ENCODE results near the gene CBX2.

Gene CBX2

DNA sequence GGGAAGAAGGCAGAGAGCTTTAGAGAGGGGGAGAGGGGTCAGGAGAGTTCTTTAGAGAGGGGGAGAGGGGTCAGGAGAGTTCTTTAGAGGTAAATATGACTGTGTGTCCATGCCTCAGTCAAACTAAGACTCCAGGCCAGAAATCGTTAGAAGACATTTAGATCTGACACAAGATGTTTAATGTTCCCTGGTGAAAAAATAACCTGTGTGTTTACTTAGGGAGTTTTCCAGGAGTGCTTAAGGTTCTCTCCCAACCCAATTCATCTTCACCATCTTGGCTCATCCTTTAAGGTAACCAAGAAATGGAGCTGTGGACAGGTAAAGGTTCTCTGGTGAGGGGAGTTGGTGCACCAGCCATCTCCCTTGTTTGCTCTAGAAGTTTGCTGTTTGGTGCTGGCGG lies 51.5 kb downstream of the CBX2 start:
- no peak for DNase-seq (ENCODE audit: low spot score)

- DNase-seq (ENCODE audit: low spot score), result no peak
Observed at GRCh38 chr17:79830303-79830702, 52.4 kb downstream of the CBX2 start.

DNA sequence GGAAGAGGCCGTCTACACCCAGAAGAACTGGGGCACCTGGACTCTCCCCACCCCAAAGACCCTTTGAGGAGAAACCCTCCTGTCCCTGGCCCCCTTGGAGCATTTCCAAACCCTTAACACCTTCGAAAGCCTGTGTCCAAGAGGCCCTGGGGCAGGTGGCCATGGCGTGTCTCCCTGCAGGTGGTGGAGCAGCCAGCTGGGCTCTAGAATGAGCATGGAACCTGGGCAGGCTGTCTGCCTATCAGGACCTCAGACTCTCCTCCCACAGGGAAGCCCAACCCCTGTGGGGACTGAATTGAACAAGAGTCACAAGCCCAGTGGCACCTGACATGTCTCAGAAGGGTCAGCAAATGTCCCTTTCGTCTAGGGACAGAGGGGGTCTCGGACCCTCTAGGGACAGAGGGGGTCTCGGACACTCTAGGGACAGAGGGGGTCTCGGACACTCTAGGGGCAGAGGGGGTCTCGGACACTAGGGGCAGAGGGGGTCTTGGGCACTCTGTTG lies 52.9 kb downstream of the CBX2 start:
- no peak for DNase-seq (ENCODE audit: low spot score)

DNA sequence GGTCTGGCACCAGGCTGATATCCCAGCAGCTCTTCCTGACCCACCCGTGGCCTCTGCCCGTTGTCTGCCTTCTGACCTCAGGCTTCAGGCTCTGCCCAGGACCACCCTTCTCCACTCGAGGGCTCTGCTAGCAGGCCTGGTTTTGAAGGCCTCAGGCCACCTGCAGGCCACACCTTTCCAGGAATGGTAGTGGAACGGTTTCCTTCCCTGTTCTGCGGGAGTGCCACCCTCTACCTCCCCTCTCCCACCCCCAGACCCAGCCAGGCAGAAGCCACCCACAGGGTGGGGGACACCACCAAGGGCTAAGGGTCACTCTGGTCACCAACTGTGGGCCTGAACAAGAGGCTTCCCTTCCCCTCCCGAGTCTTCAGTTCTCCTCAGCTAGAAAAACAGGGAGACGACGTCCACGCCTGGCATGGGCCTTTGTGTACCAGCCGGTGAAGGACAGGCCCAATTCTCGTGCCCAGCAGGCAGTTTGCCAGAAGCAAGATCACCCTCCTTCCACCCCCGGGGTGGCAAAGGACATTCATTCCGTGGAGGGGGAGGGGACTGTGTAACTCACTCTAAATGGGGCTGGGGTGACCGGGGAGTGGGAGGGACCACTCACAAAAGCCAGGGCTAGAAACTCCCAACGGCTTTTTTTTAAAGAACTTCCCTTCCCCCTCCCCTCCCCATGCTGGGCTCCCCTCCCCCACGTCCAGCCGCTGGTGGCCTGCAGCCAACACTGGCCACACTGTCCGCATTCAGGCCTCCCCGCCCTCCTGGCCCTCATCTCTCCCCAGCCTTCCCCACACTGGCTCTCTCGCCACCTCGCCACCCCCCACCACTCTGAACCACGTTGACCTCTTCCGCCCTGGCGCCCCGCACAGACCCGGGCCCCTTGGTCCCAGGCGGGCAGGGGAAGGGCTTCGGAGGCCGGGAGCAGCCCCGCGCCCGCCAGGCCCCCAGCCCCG lies 53.6 kb downstream of the CBX2 start:
- DNase-seq (ENCODE audit: low spot score), result no peak

- DNase-seq (ENCODE audit: low spot score), result no peak
Observed at GRCh38 chr17:79832218-79833109, 54.5 kb downstream of the CBX2 start.

DNA sequence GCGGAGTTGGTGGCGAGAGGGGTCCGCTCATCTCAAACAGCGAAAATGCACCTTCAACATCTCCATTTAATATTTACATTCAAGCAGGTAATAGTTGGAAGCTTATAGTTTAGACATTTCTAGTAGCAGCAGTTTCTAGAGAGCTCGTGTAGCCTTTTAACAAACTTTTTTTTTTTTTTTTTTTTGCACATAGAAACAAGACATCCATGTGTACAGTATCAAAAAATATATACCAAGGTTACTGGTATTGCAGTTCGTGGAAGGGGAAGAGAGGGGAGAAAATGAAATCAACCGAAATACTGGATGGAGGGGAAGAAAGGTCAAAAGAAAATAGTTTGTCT lies 55.1 kb downstream of the CBX2 start:
- DNase-seq (ENCODE audit: low spot score), result no peak

DNA sequence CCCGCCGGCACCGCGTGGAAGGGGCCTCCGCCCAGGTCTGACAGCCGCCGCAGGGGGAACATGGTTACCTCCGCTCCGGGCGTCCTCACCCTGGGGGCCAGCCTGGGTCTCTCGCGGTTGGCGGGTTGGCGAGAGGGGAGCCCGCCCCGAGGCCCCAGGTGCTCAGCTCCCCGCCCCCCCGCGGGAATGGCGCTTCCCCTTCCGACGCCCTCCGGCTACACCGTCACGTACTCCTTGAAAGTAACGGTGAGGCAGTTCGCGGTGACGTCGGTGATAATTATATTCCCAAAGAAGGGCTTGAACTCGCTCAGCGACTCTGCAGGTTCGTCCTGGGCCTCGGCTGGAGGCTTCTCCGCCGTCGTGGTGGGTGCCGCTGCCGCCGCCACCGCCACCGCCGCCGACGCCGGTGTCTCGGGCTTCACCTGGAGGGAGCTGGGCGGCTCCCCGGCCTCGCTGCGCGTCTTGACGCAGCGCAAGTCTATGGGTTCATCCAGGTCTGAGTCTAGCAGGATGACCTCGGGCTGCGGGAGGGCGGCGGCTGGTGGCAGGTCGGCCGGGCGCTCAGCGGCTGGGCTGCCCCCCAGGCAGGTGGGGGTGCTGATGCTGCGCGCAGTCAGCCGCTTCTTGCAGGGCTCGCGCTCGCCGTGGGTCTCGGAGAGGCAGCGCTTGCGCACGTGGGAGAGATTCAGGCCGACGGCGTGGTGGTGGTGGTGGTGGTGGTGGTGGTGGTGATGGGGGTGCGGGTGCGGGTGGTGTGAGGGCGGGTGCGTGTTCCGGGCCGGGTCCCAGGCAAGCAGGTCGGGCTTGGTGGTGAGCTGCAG lies 56.0 kb downstream of the CBX2 start:
- DNase-seq (ENCODE audit: low spot score), result no peak

DNA sequence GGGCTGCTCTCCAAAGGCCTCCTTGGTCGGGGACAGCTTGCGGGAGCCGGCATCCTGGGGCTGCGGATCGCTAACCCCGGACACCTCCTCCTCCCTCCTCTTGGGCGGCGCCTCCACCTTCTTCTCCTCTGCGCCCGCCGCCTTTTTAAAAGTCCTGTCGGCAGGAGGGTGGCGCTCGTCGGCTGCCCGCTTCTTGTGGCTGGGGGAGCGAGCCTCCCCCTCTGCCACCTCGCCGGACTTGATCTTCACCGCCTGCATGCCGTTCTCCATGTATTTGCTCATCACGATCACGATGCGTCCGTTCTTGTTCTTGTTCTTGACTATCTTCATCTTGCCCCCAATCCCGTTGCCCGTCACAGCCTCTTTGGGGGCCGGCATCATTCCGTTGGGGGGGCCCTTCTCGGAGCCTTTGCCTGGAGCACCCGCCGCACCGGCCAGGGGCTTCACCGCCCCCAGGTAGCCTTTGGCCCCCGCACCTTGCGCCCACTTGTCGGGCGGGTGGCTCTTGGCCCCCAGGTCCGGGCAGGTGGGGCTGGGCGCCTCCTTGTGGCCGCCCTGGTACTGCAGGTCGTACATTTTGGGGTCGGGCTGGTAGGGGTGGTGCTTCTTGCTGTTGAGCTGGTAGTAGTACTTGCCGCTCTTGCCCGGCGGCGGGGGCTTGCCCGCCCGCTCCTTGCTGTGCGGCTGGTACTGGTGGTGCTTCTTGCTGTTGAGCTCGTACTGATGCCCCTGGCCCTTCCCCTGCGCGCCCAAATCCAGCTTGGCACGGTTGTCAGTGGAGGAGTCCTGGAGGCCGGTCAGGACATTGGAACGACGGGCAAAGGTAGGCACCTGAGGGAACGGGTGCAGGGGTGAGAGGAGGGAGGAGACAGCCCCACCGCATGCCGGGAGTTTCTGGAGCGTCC lies 56.9 kb downstream of the CBX2 start:
- no peak for DNase-seq (ENCODE audit: low spot score)

- DNase-seq (ENCODE audit: low spot score), result no peak
Observed at GRCh38 chr17:79835470-79835899, 57.5 kb downstream of the CBX2 start.

DNA sequence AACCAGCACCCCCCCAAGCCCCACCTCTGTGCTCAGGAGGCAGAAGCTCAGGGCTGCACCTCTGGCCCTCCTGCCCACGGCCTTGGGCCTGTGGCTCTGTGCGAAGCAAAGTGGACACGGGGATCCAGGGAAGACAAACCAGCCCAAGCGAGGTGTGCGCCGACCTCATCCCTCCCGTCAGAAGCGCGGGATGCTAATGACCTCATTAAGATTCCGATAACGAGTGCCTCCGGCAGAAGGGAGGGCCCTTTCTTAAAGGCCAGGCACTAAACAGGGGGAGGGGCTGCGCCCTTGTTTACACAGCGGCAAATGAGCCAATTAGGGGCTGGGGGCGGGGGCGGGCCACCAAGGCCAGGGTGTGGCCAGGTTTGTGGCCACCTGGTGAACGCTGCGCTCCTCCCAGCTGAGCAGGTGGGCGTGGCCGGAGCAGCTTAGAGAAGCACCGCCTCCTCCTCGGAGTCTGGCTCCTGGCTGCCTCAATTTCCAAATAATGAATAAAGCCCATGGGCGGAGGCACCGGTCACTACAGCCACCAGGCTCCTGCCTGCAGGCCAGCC lies 58.1 kb downstream of the CBX2 start:
- DNase-seq (ENCODE audit: low spot score), result no peak

DNA sequence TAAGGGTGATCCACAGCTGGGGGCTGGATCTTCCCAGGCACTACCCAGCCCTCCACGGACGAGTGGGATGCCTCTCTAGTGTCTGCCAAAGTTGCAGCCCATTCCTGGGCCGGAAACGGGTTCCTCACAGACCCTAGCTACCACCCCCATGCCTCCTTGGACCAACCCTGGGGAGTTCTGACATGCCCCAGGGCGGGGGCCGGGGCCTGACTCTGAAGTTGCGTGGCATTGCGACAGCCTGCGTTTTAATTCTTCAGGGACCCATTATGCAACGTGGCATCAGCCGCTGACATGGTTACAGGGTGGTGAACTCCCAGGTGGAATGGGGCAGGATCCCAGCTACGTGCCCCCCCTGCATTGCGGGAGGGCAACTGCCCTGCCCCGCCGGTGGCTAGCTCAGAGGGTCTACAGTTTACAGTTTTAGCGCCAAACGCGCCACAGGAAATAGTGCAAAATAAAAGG lies 58.6 kb downstream of the CBX2 start:
- DNase-seq (ENCODE audit: low spot score), result no peak

DNA sequence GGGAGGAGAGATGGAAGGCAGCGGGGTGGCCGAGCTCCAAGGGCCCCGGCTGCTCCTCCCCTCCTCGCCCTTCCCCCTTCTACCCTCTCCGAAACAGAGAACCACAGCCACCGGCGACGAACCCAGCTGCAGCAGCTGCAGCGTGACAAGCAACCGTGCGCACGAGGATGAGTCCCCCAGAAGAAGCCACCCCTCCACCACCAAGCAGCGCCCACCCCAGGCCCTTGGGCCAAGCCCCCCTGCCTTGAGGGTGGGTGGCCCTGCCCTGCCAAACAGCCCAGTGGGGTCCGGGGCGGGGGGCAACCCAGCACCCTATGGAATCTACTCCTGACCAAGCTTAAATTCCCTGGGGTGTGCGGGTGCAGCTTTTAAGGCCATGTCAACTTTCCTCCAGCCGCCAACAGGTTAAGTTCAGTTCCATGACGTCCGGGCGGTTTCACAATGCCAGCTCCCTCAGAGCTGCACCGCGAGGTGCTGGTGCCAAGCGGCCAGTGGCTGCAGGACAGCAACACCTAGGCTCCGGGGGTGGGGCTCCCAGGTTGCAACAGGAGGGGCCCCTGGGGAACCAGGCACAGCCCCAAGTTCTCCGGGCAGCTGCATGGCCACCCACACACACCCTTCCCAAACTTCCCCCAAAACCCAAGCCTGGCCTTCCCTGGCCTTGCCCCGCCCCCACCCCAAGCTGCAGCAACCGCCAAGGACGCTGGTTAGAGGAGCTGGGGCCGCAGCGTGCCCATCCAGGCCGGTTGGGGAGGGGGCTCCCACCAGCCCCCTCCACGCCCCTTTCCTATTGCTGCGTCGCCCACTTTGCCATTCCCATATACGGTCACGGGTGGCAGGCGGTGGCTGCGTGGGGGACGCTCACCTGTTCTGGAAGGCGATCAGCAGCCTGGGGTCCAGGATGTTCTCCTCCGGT lies 59.3 kb downstream of the CBX2 start:
- DNase-seq (ENCODE audit: low spot score), result no peak
